HG03469 (cell line): ENCODE data around the gene JUND.

Source experiments
- ATAC-seq: cut with Tn5 transposase; IDR thresholded peaks from one replicate; pipeline ENCODE4 v1.9.1; 2021; ENCODE audit warnings: mild to moderate bottlenecking, moderate library complexity, moderate number of reproducible peaks; ENCODE audit not compliant: unreplicated experiment

Gene JUND

GRCh38 chr19:18291019-18291524 is 9.7 kb upstream of the JUND start:
- ATAC-seq = no peak

GRCh38 chr19:18290302-18291018 is 9.0 kb upstream of the JUND start:
- no peak for ATAC-seq

GRCh38 chr19:18289471-18290301 is 8.3 kb upstream of the JUND start:
- ATAC-seq = no peak

- no peak for ATAC-seq
Measured at GRCh38 chr19:18287836-18288772, 6.7 kb upstream of the JUND start.

GRCh38 chr19:18286973-18287635 is 5.7 kb upstream of the JUND start:
- ATAC-seq = no peak

GRCh38 chr19:18284712-18285360 is 3.4 kb upstream of the JUND start:
- no peak for ATAC-seq

- ATAC-seq = no peak
Measured at GRCh38 chr19:18283338-18283737, 1.9 kb upstream of the JUND start.

GRCh38 chr19:18282788-18283141 is 1.3 kb upstream of the JUND start:
- ATAC-seq = no peak

- no peak for ATAC-seq
Measured at GRCh38 chr19:18282021-18282787, 782 bp upstream of the JUND start.

- no peak for ATAC-seq
Measured at GRCh38 chr19:18280247-18281081, 958 bp downstream of the JUND start.

GRCh38 chr19:18279516-18280246 is 1.7 kb downstream of the JUND start:
- ATAC-seq = no peak

GRCh38 chr19:18279266-18279515 is 2.2 kb downstream of the JUND start:
- ATAC-seq = no peak

- ATAC-seq = no peak
Measured at GRCh38 chr19:18278521-18279265, 2.7 kb downstream of the JUND start.

- no peak for ATAC-seq
Measured at GRCh38 chr19:18274781-18275356, 6.6 kb downstream of the JUND start.

- ATAC-seq = no peak
Measured at GRCh38 chr19:18274219-18274780, 7.1 kb downstream of the JUND start, which contains the start of gene IQCN. Gene IQCN (minus strand): TSS chr19:18274452. CDS start chr19:18269478, 4,974 bp downstream.

GRCh38 chr19:18273561-18274218 is 7.7 kb downstream of the JUND start:
- no peak for ATAC-seq
